HG03460 (cell line): Measurements from ENCODE around the gene PLEKHA4.

Source experiments
- ATAC-seq: cut with Tn5 transposase; IDR thresholded peaks from one replicate; pipeline ENCODE4 v1.9.1; 2021; ENCODE audit not compliant: unreplicated experiment

Gene PLEKHA4

GRCh38 chr19:48833977-48834376, 34.4 kb downstream of the PLEKHA4 start:
- no peak for ATAC-seq

GRCh38 chr19:48833049-48833448, 35.4 kb downstream of the PLEKHA4 start:
- ATAC-seq, result no peak

GRCh38 chr19:48830965-48831364, 37.5 kb downstream of the PLEKHA4 start:
- no peak for ATAC-seq

- no peak for ATAC-seq
Measured at GRCh38 chr19:48830088-48830487, 38.3 kb downstream of the PLEKHA4 start.

- no peak for ATAC-seq
Measured at GRCh38 chr19:48826606-48827020, 41.8 kb downstream of the PLEKHA4 start.

GRCh38 chr19:48822514-48822913, 45.9 kb downstream of the PLEKHA4 start:
- no peak for ATAC-seq

GRCh38 chr19:48821633-48822032, 46.8 kb downstream of the PLEKHA4 start:
- no peak for ATAC-seq

- ATAC-seq, result no peak
Measured at GRCh38 chr19:48819366-48819816, 49.0 kb downstream of the PLEKHA4 start.

GRCh38 chr19:48818234-48818820, 50.1 kb downstream of the PLEKHA4 start:
- no peak for ATAC-seq

GRCh38 chr19:48817585-48818124, 50.8 kb downstream of the PLEKHA4 start:
- no peak for ATAC-seq

- ATAC-seq, result no peak
Measured at GRCh38 chr19:48815870-48816501, 52.4 kb downstream of the PLEKHA4 start.

GRCh38 chr19:48814895-48815294, 53.5 kb downstream of the PLEKHA4 start:
- ATAC-seq, result no peak

GRCh38 chr19:48813123-48813913, 55.1 kb downstream of the PLEKHA4 start:
- ATAC-seq, result no peak

GRCh38 chr19:48812094-48812929, 56.1 kb downstream of the PLEKHA4 start:
- ATAC-seq, result peak; percentile 50

GRCh38 chr19:48810151-48810550, 58.3 kb downstream of the PLEKHA4 start:
- ATAC-seq, result no peak

- no peak for ATAC-seq
Measured at GRCh38 chr19:48807590-48808308, 60.7 kb downstream of the PLEKHA4 start.

- no peak for ATAC-seq
Measured at GRCh38 chr19:48806818-48807589, 61.4 kb downstream of the PLEKHA4 start.

- no peak for ATAC-seq
Measured at GRCh38 chr19:48806518-48806817, 61.9 kb downstream of the PLEKHA4 start.

- no peak for ATAC-seq
Measured at GRCh38 chr19:48805452-48805851, 63.0 kb downstream of the PLEKHA4 start.

- ATAC-seq, result no peak
Measured at GRCh38 chr19:48804496-48804895, 63.9 kb downstream of the PLEKHA4 start.
